Subcutaneous abdominal adipose tissue (tissue), 5 donors: ENCODE data around the gene TUSC2.
"Not testable (repeated sequence)": the region's sequence is repeated elsewhere in the genome, so short reads cannot be mapped to it uniquely, and the experiment has no call there.

Experiments used
- H3K27ac ChIP-seq: one replicate; pipeline ENCODE4 v1.7.0; 2013; ENCODE audit warnings: low read depth, mild to moderate bottlenecking, inconsistent platforms, low read length, moderate library complexity
- H3K27me3 ChIP-seq, 5 donors: one replicate each; pipeline ENCODE4 v1.7.0; 2013; ENCODE audit warnings: low read length in 5 of 5, inconsistent platforms in 1 of 5; ENCODE audit not compliant: control insufficient read depth in 5 of 5, insufficient read depth in 4 of 5
- H3K36me3 ChIP-seq, 5 donors: one replicate each; pipeline ENCODE4 v1.7.0; 2013; ENCODE audit warnings: low read length in 5 of 5; ENCODE audit not compliant: control insufficient read depth in 5 of 5, insufficient read depth in 5 of 5
- H3K4me1 ChIP-seq, 5 donors: one replicate each; pipeline ENCODE4 v1.7.0; 2013; ENCODE audit warnings: low read length in 5 of 5, mild to moderate bottlenecking in 3 of 5, moderate library complexity in 1 of 5; ENCODE audit not compliant: control insufficient read depth in 5 of 5, insufficient read depth in 5 of 5
- H3K4me3 ChIP-seq, 5 donors: one replicate each; pipeline ENCODE4 v1.7.0; 2013; ENCODE audit warnings: low read length in 5 of 5, low read depth in 1 of 5
- H3K9ac ChIP-seq, 5 donors: one replicate each; pipeline ENCODE4 v1.7.0; 2013; ENCODE audit warnings: low read length in 5 of 5, mild to moderate bottlenecking in 4 of 5, moderate library complexity in 3 of 5
- H3K9me3 ChIP-seq, 5 donors: one replicate each; pipeline ENCODE4 v1.7.0; 2013; ENCODE audit warnings: low read length in 5 of 5; ENCODE audit not compliant: control insufficient read depth in 5 of 5
- donor health status: healthy.
- donor health status: healthy.
- donor health status: healthy.
- donor health status: healthy.
- donor health status: healthy.

Gene TUSC2

DNA sequence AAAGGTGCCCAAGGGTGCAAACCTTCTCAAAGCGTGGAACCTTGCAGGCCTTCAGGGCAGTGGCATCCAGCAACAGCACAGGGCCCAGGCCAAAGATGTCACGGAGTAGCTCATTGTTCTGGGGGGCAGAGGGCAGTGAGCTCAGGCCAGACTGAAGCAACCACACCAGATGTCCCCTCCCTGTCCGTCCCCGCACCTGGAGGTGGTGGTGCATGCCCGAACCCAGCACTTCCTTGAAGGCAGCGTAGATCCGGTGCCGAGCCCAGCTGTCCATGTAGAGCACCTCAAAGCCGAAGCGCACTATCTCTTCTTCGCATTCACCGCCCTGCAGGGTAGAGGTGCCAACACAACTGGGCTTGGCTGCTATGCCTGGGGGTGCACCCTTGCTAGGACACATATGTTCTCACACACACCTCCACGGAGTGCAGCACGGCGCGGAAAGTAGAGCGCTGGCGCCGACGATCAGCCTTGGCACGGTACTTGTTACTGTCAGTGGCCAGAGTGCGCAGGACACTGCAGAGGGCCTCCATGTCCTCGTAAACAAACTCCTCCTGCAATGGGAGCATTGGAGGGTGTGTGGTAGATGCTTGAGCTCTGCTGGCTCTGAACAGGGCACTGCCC lies 39.5 kb downstream of the TUSC2 start:
- no peak overlapping the region for H3K27ac ChIP-seq
- no peak overlapping the region for H3K9ac ChIP-seq
- H3K9me3 ChIP-seq = no peaks in the 10 kb centered on the region
- H3K27me3 ChIP-seq = no peaks in the 10 kb centered on the region
- peaks cover 0 to 42% (median 41%) of the 10 kb centered on the region in 5 donors for H3K36me3 ChIP-seq
- H3K4me1 ChIP-seq = peaks cover 6 to 26% (median 25%) of the 10 kb centered on the region in 5 donors
- H3K4me3 ChIP-seq = no peak overlapping the region

DNA sequence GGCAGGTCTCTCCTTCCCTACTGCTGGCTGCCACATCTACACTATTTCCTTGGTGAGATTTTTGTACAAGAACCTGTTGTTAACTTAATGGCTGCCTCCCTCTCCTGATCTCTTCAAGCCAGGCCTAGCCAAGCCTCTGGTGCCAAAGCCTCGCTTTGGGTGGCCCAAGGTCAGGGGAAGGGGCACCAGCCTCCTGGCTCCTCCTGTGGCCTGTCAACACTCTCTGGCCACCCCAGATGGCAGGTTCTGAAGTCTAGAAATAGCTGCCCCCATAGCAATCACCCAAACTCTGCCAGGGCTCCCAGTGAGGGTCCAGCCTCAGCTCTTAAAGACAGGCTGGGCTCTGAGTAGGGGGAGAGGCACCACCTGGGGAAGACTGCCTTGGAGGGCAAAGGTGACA lies 40.8 kb downstream of the TUSC2 start:
- Histone ChIP-seq H3K36me3 (peaks cover 0 to 42% (median 41%) of the 10 kb centered on the region in 5 donors), H3K4me1 (peaks cover 2 to 16% (median 14%) of the 10 kb centered on the region in 5 donors), H3K27me3 (no peaks in the 10 kb centered on the region), H3K4me3 (no peak overlapping the region), H3K9me3 (no peaks in the 10 kb centered on the region), H3K27ac (no peak overlapping the region), H3K9ac (no peak overlapping the region)

DNA sequence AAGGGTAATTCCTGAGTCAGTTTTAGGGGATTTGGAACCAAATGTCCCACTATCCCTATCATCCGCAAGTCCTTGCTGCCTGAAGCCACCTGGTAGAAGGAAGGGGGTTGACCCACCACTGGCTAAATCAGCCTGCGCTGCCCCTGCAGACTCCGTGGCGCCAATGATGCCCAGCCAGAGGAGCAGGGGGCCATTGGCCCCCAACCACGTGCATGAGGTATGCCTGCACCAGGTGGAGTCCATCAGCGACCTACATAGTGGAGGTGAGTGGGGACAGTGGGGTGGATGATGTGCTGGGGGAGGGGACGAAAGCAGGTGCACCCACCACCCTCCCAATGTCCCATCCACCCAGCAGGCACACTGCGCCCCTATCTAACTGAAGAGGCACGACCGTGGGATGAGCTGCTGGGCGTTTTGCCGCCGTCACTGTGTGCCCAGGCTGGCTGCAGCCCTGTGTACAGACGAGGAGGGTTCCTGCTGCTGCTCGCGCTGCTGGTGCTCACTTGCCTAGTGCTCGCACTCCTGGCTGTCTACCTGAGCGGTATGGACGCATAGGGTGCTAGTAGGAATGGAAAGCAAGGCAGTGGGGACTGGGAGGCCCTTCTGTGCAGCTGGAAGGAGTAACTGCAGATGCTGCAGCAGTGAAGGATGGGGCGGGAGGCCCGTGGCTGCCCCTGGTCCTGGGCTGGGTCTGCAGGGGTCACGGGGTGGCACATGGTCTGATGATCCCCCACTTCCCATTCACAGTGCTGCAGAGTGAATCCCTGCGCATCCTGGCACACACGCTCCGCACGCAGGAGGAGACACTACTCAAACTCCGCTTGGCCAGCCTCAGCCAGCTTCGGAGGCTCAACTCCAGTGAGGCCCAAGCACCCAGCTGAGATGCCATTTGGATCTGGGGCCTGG lies 41.4 kb downstream of the TUSC2 start:
- no peaks in the 10 kb centered on the region for H3K27me3 ChIP-seq
- H3K4me3 ChIP-seq = no peak overlapping the region
- no peak overlapping the region for H3K27ac ChIP-seq
- peaks cover 0 to 42% (median 41%) of the 10 kb centered on the region in 5 donors for H3K36me3 ChIP-seq
- peaks cover 2 to 13% (median 11%) of the 10 kb centered on the region in 5 donors for H3K4me1 ChIP-seq
- H3K9me3 ChIP-seq = no peaks in the 10 kb centered on the region
- H3K9ac ChIP-seq = no peak overlapping the region

- H3K4me1 ChIP-seq, H3K9me3 ChIP-seq, H3K4me3 ChIP-seq, H3K27ac ChIP-seq, H3K9ac ChIP-seq, H3K27me3 ChIP-seq: not testable (repeated sequence)
- peaks cover 0 to 28% (median 27%) of the 10 kb centered on the region in 5 donors for H3K36me3 ChIP-seq
Observed at GRCh38 chr3:50284121-50284520, 43.9 kb downstream of the TUSC2 start.

DNA sequence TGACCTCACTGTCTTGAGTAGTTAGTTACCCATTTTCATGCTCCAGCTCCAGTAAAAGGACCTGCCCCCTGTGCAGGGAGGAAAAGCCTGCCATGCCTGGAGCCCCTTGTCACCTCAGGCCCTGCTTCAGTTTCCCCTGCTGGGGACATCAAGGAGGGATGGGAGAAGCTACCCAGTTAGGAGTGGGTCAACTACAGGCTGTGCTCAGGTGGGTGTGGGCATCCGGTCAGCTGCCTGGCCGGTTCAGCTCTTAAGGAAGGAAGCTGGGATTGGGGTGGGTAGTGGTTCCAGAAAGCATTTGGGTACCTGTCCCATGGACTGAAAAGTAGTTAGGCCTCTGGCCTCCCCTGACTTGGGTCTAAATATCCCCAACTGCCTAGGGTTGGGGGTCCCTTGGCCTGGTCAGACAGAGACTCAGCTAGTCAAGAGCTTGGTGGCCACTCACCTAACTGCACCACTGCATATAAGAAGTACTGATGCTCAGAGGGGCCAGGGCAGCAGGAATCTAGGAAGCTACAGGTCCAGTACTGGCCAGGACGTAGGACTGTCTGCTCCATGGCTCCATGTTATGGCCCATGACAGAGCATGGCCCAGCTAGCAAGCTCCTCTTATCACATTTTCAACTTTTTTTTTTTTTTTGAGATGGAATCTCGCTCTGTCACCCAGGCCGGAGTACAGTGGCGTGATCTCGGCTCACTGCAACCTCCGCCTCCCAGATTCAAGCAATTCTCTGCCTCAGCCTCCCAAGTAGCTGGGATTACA lies 48.6 kb downstream of the TUSC2 start:
- peaks cover 0 to 5% (median 0%) of the 10 kb centered on the region in 5 donors for H3K36me3 ChIP-seq
- no peak overlapping the region for H3K4me3 ChIP-seq
- peaks cover 0 to 9% (median 3%) of the 10 kb centered on the region in 5 donors for H3K27me3 ChIP-seq
- H3K9ac ChIP-seq = peak overlapping the region in 1 of 5 donors; percentile 27
- H3K9me3 ChIP-seq = no peaks in the 10 kb centered on the region
- peaks cover 0 to 16% (median 4%) of the 10 kb centered on the region in 5 donors for H3K4me1 ChIP-seq
- H3K27ac ChIP-seq = no peak overlapping the region

DNA sequence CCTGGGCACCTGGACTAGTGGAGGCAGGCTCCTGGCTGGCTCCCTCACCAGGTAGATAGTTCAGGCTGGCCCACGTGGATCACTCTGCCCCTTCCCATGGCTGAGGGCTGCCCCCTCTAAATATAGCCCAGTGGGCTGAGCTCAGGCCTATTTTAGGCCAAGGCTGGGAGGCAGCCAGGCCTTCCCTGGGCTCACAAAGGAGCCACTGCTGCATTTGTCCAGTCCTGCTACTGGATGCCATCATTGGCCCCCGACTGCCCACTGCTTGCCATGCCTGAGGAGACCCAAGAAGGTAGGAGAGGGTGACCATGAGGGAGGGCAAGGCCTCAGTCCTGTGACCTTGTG lies 49.2 kb downstream of the TUSC2 start, which contains the start of gene LSMEM2:
Gene LSMEM2, plus strand, starts transcription at position 208 of the 345 bp plus-strand sequence. Its CDS starts 27 bp downstream, at position 235.
- no peak within 1 kb of the TSS for H3K4me3 ChIP-seq
- H3K27ac ChIP-seq = no peak within 1 kb of the TSS
- H3K4me1 ChIP-seq = peaks cover 0 to 22% (median 8%) of the 10 kb centered on the region in 5 donors
- H3K36me3 ChIP-seq = peaks cover 0 to 5% (median 0%) of the 10 kb centered on the region in 5 donors
- peak within 1 kb of the TSS in 1 of 5 donors; percentile 27 for H3K9ac ChIP-seq
- no peaks in the 10 kb centered on the region for H3K9me3 ChIP-seq
- H3K27me3 ChIP-seq = peaks cover 0 to 9% (median 3%) of the 10 kb centered on the region in 5 donors

- Histone ChIP-seq H3K36me3 (peaks cover 0 to 5% (median 0%) of the 10 kb centered on the region in 5 donors), H3K9me3 (no peaks in the 10 kb centered on the region), H3K9ac (peak overlapping the region in 1 of 5 donors; percentile 10), H3K4me3 (no peak overlapping the region), H3K4me1 (peaks cover 0 to 26% (median 14%) of the 10 kb centered on the region in 5 donors), H3K27ac (no peak overlapping the region), H3K27me3 (peaks cover 0 to 9% (median 3%) of the 10 kb centered on the region in 5 donors)
Observed at GRCh38 chr3:50278123-50278879, 49.7 kb downstream of the TUSC2 start.

DNA sequence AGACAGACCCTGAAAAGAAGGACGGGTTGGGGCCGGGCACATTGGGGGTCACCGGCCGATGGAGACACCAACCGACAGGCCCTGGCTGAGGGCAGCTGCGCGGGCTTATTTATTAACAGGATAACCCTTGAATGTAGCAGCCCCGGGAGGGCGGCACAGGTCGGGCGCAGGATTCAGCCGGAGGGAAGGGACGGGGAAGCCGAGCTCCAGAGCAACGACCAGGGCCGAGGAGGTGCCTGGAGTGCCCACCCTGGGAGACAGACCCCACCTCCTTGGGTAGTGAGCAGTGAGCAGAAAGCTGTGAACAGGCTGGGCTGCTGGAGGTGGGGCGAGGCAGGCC lies 51.3 kb downstream of the TUSC2 start:
- Histone ChIP-seq H3K9me3 (no peaks in the 10 kb centered on the region), H3K9ac (no peak overlapping the region), H3K4me3 (no peak overlapping the region), H3K36me3 (peaks cover 0 to 5% (median 0%) of the 10 kb centered on the region in 5 donors), H3K27ac (no peak overlapping the region), H3K27me3 (peaks cover 0 to 9% (median 3%) of the 10 kb centered on the region in 5 donors), H3K4me1 (peaks cover under 1 to 31% (median 24%) of the 10 kb centered on the region in 5 donors)

- Histone ChIP-seq H3K9me3 (no peaks in the 10 kb centered on the region), H3K36me3 (peaks cover 0 to 5% (median 0%) of the 10 kb centered on the region in 5 donors), H3K9ac (no peak overlapping the region), H3K27me3 (peaks cover 0 to 9% (median 3%) of the 10 kb centered on the region in 5 donors), H3K4me3 (no peak overlapping the region), H3K27ac (no peak overlapping the region), H3K4me1 (peaks cover 5 to 37% (median 29%) of the 10 kb centered on the region in 5 donors)
Observed at GRCh38 chr3:50275996-50276761, 51.8 kb downstream of the TUSC2 start.
